Caco-2 (cell line): ENCODE data around the gene FBXO48. TPM values are rescaled to one million over a fixed set of nuclear protein-coding genes. Genes with fewer than 3 reads are reported as not detected.

ENCODE experiments used
- BruUV-seq: library from RNA; stranded (reverse); fragments of 400-500 nt; replicated peaks from 2 replicates; lab custom pipeline; 2021; lab: Mats Ljungman, UMichigan
- CTCF ChIA-PET: fragments of 300-600 bp; sonication (Branson Sonifier 250); formaldehyde crosslinking; loops from one replicate; lab custom pipeline; 2022; ENCODE audit warnings: antibody characterized with exemption; lab: Charles Lee
- POLR2A ChIA-PET: fragments of 300-600 bp; sonication (Branson Sonifier 250); formaldehyde crosslinking; loops from one replicate; lab custom pipeline; 2022; ENCODE audit warnings: antibody characterized with exemption; lab: Charles Lee
- DNase-seq, 2 experiments: peaks; one replicate each; pipeline versions ENCODE4 v3.0.0 to v3.0.0-alpha.2; 2020 to 2022
- H3K27me3 ChIP-seq: replicated peaks from 2 replicates; pipeline ENCODE4 v1.6.0; 2011; ENCODE audit warnings: low read length; ENCODE audit not compliant: control insufficient read depth, insufficient read depth
- H3K36me3 ChIP-seq: 2 replicates; pipeline ENCODE4 v1.5.1; 2011; ENCODE audit warnings: low read length; ENCODE audit not compliant: control insufficient read depth, insufficient read depth
- H3K4me1 ChIP-seq: fragments of 250-450 bp; sonication (Bioruptor Pico); 2 replicates; pipeline ENCODE4 v1.5.1; 2020; ENCODE audit warnings: mild to moderate bottlenecking
- H3K4me3 ChIP-seq: 2 replicates; pipeline ENCODE4 v1.5.1; 2011; ENCODE audit warnings: low read depth, mild to moderate bottlenecking, control low read depth, low read length
- H3K9me3 ChIP-seq: fragments of 250-450 bp; sonication (Bioruptor Pico); 2 replicates; pipeline ENCODE4 v1.5.1; 2020; ENCODE audit warnings: mild to moderate bottlenecking, moderate library complexity
- H3K27ac Mint-ChIP-seq: one replicate; pipeline ENCODE4 v1.8.0; 2022; ENCODE audit warnings: mixed read lengths; ENCODE audit not compliant: unreplicated experiment
- H3K27me3 Mint-ChIP-seq: one replicate; pipeline ENCODE4 v1.8.0; 2022; ENCODE audit warnings: mixed read lengths; ENCODE audit not compliant: insufficient read depth, unreplicated experiment
- H3K36me3 Mint-ChIP-seq: one replicate; pipeline ENCODE4 v1.8.0; 2022; ENCODE audit warnings: mild to moderate bottlenecking, mixed read lengths; ENCODE audit not compliant: insufficient read depth, unreplicated experiment
- H3K4me1 Mint-ChIP-seq: one replicate; pipeline ENCODE4 v1.8.0; 2022; ENCODE audit warnings: low read depth, mixed read lengths; ENCODE audit not compliant: unreplicated experiment
- H3K4me3 Mint-ChIP-seq: one replicate; pipeline ENCODE4 v1.8.0; 2022; ENCODE audit warnings: mild to moderate bottlenecking, moderate library complexity, mixed read lengths; ENCODE audit not compliant: unreplicated experiment
- H3K9me3 Mint-ChIP-seq: one replicate; pipeline ENCODE4 v1.8.0; 2022; ENCODE audit warnings: mixed read lengths; ENCODE audit not compliant: unreplicated experiment
- CTCF ChIP-seq, 2 experiments: fragments of 200-600 bp in 1 of 2; IDR thresholded peaks; 1 replicate in 1 of 2; 2 replicates in 1 of 2; pipeline versions ENCODE4 v1.5.1 to v1.8.0; 2011 to 2022; ENCODE audit warnings: antibody characterized with exemption in 1 of 2, control low read depth in 1 of 2, inconsistent platforms in 1 of 2, low read depth in 1 of 2, low read length in 1 of 2, mild to moderate bottlenecking in 1 of 2, moderate library complexity in 1 of 2; ENCODE audit not compliant: insufficient read depth in 1 of 2, severe bottlenecking in 1 of 2, unreplicated experiment in 1 of 2
- intact Hi-C: fragments of 100-400 bp; cut with micrococcal nuclease; formaldehyde crosslinking; loops from one replicate; pipeline ENCODE4 v1.10.0; 2022; ENCODE audit not compliant: unreplicated experiment
- total RNA-seq: library from RNA; stranded (reverse); gene quantifications from 2 replicates; pipeline ENCODE4 v1.2.3, GENCODE V29; 2022

FBXO48 gene
- total RNA-seq, 1 experiment from 2014 or later: 1.2 TPM

DNA sequence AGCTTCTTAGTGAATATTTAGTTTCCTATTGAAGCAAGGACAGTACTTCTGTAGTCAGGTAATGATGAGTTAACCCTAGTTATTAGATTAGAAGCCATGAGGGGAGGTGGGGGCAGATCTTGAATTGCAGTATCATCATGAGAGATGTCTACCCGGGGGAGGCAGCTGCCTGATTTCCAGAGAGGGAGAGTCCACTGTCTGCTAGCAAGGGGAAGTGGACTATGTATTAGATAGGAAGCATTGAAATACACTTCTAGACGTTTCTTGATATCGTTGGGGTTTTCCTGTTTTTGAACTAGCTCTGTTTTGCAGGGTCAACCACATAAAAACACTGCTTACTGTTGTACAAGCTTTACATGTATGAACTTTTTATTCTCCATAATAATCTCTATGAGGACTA lies 39.1 kb upstream of the FBXO48 start:
- Histone ChIP-seq H3K9me3 (no peaks in the 10 kb centered on the region), H3K4me1 (peaks cover 6% of the 10 kb centered on the region; the same call in 1 of the 2 replicates), H3K36me3 (no peaks in the 10 kb centered on the region), H3K4me3 (no peak overlapping the region), H3K27me3 (no peaks in the 10 kb centered on the region)
- H3K9me3 Mint-ChIP-seq: no peaks in the 10 kb centered on the region
- ChIA-PET POLR2A (no interaction called here), CTCF (no interaction called here)
- no peaks in the 10 kb centered on the region for H3K4me1 Mint-ChIP-seq
- intact Hi-C loops: no loop called here
- DNase-seq: no peak
- H3K27ac Mint-ChIP-seq: no peak overlapping the region
- TF ChIP-seq CTCF (IDR thresholded peaks at IDR 0.05; ENCODE audit: insufficient read depth in 1 of 2, low read depth in 1 of 2, low read length in 1 of 2, severe bottlenecking in 1 of 2, unreplicated experiment in 1 of 2): no peak
- H3K4me3 Mint-ChIP-seq: no peak overlapping the region
- BruUV-seq: no TSS peak
- no peaks in the 10 kb centered on the region for H3K27me3 Mint-ChIP-seq
- no peaks in the 10 kb centered on the region for H3K36me3 Mint-ChIP-seq

GRCh38 chr2:68505603-68506159 lies 38.6 kb upstream of the FBXO48 start:
- no peaks in the 10 kb centered on the region for H3K27me3 ChIP-seq
- H3K9me3 ChIP-seq: no peaks in the 10 kb centered on the region
- Mint-ChIP-seq H3K4me3 (no peak overlapping the region), H3K9me3 (no peaks in the 10 kb centered on the region), H3K27me3 (no peaks in the 10 kb centered on the region), H3K27ac (no peak overlapping the region), H3K4me1 (no peaks in the 10 kb centered on the region), H3K36me3 (no peaks in the 10 kb centered on the region)
- no peak for DNase-seq
- ChIA-PET POLR2A (no interaction called here), CTCF (no interaction called here)
- no peak overlapping the region for H3K4me3 ChIP-seq
- intact Hi-C loops: no loop called here
- BruUV-seq: no TSS peak
- peaks cover 6% of the 10 kb centered on the region; the same call in 1 of the 2 replicates for H3K4me1 ChIP-seq
- no peak for TF ChIP-seq CTCF (IDR thresholded peaks at IDR 0.05; ENCODE audit: insufficient read depth in 1 of 2, low read depth in 1 of 2, low read length in 1 of 2, severe bottlenecking in 1 of 2, unreplicated experiment in 1 of 2)
- no peaks in the 10 kb centered on the region for H3K36me3 ChIP-seq

DNA sequence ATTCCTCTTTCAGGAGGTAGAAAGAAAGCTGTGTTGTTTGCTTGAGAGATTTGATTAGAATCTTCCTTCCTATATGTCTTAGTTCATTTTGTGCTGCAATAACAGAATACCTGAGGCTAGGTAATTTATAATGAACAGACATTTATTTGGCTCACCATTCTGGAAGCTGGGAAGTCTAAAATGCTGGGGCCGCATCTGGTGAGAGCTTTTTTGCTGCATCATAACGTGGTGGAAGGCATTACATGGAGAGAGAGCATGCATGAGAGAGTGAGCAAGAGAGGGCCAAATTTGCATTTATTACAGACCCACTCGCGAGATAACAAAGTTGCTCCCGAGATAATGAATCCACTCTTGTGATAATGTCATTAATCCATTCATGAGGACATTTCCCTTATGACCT lies 34.7 kb upstream of the FBXO48 start:
- DNase-seq: no peak
- H3K27me3 ChIP-seq: no peaks in the 10 kb centered on the region
- no peak overlapping the region for H3K4me3 ChIP-seq
- CTCF ChIA-PET: no interaction called here
- H3K9me3 ChIP-seq: 0 out of 2 replicates have a peak, but pooled peaks cover 2% of the 10 kb centered on the region
- Mint-ChIP-seq H3K4me1 (no peaks in the 10 kb centered on the region), H3K9me3 (peaks cover 5% of the 10 kb centered on the region), H3K27ac (no peak overlapping the region), H3K27me3 (no peaks in the 10 kb centered on the region), H3K36me3 (no peaks in the 10 kb centered on the region), H3K4me3 (no peak overlapping the region)
- TF ChIP-seq CTCF (IDR thresholded peaks at IDR 0.05; ENCODE audit: insufficient read depth in 1 of 2, low read depth in 1 of 2, low read length in 1 of 2, severe bottlenecking in 1 of 2, unreplicated experiment in 1 of 2): no peak
- BruUV-seq: no TSS peak
- H3K4me1 ChIP-seq: peaks cover 6% of the 10 kb centered on the region; the same call in 1 of the 2 replicates
- intact Hi-C loops: no loop called here
- H3K36me3 ChIP-seq: no peaks in the 10 kb centered on the region
- POLR2A ChIA-PET: no interaction called here
